ENCODE results near the gene TANGO6. TPM values are rescaled to one million over a fixed set of nuclear protein-coding genes. Genes with fewer than 3 reads are reported as not detected.
"Not testable (repeated sequence)": the region's sequence is repeated elsewhere in the genome, so short reads cannot be mapped to it uniquely, and the experiment has no call there.

TANGO6 gene
- total RNA-seq, 1 experiment from 2014 or later = 19.9 TPM

DNA sequence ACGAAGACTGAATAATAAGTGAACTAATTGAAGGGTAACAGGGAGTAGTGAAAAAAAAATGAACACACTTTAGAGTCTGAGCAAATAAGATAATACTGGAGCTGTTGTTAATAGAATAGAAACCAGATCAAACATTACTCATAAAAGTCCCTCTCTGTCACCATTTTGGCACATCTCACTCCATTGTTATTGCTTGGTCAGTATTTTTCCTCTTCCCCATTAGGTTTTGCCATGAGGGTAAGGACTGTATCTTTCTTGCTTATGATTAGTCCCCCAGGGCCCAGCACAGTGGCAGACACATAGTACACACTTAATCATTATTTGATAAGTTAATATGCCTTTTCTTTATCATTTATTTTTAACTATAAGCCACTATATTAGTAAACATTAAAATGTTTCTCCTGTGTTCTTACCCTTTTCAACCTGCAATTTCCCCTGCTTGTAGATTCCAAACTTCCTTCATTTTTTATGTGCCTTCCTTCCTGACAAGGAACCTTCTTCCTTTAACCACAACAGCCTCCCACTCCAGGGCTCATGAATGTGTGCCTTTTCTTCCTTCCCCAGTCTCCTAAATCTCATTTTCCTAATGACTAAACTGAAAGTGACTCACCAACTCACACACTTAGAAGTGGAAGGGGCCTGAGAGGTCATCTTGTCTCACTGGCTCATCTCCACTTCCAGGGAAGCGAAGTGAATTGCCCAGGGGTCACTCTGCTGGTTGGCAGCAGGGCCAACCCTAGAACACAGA lies 173.9 kb downstream of the TANGO6 start:
- in situ Hi-C loops (cut with HindIII; ENCODE audit: low pct_unique_long_range_greater_than_20kb, low sequenced_read_pairs) = no loop called here
- DNase-seq (ENCODE audit: low read depth, low spot score) = peak; percentile 85

DNA sequence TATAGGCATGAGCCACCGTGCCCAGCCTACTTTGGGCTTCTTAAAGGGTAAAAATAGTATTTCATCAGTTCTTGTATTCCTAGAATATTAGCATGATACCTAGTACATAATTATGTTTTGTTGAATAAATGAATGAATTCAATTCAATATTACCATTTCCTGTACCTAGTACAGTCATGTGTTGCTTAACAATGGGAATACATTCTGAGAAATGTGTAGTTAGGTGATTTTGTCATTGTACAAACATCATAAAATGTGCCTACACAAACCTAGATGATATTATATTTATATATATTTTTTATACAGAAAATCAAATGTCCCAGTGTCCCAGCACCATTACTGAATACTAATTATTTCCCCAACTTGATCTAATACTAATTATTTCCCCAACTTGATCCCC lies 176.5 kb downstream of the TANGO6 start:
- in situ Hi-C loops (cut with HindIII; ENCODE audit: low pct_unique_long_range_greater_than_20kb, low sequenced_read_pairs) = no loop called here

DNA sequence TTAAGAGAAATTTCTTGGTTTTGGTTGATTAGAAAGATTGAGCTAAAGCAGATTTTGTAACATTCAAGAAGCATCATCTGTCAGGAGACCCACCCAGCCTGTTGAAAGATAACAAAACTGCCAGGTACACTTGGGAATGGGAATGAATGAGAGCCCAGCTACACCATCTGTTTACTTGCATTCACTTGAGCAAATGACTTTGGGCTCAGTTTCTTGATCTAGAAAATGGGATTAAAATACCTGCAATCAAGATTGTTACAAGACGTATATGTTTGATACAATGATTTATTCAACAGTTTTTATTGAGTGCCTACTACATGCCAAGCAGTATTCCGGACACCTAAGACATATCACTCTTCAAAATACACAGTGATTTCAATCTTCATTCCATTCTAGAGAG lies 185.8 kb downstream of the TANGO6 start:
- no peak for DNase-seq (ENCODE audit: low read depth, low spot score)
- in situ Hi-C loops (cut with HindIII; ENCODE audit: low pct_unique_long_range_greater_than_20kb, low sequenced_read_pairs) = no loop called here

More for the DNA sequence above, 176.5 kb downstream of the TANGO6 start:
- DNase-seq (ENCODE audit: low read depth, low spot score) = no peak

DNA sequence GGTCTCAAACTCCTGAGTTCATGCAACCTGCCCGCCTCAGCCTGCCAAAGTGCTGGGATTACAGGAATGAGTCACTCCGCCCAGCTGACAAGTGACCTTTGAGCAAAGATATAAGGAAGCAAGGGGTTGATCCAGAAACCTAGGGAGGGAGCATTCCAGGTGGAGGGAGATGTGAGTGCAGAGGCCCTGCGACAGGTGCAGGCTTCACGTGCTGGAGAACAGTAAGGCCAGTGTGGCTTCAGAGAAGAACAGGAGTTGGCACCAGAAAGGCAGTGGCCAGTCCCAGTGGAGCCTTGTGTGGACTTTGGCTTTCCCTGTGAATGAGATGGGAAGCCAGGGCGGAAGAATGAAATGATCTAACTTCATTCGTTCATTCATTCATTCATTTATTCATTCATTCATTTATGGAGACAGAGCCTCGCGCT lies 188.6 kb downstream of the TANGO6 start:
- no peak for DNase-seq (ENCODE audit: low read depth, low spot score)
- in situ Hi-C loops (cut with HindIII; ENCODE audit: low pct_unique_long_range_greater_than_20kb, low sequenced_read_pairs) = no loop called here

DNA sequence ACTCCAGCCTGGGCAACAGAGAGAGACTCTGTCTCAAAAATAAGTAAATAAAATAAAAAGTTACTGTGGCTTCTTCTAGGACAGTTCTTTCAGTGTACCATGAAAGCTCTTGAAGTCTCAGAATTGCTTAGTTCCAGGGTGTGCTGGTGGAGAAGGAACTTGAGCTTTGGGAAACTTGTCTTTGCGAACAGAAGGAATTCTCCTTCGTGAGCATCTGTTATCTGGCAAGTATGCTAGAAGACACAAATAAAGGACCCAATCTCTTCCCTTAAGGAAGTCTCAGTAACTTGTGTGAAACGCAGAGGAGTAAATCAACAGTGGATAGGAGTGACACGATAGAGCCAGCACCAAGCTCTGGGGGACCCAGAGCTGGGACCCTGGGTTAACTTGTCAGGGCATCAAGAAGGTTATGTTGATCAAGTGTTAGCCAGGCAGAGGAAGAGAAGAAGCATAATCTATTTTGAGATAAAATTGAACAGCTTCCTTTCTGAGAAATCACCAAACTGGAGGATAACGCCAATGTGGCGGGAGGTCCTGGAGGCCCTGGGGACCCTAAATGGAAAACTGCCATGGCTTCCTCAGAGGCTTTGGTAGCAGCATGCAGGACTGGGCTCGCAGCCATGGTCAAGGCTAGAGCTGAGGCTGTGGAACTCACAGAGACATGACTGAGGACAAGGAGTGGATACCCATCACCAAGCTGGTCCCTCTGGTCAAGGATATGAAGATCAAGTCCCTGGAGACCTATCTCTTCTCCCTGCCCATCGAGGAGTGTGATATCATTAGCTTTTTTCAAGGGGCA lies 190.0 kb downstream of the TANGO6 start:
- in situ Hi-C loops (cut with HindIII; ENCODE audit: low pct_unique_long_range_greater_than_20kb, low sequenced_read_pairs) = no loop called here
- no peak for DNase-seq (ENCODE audit: low read depth, low spot score)

DNA sequence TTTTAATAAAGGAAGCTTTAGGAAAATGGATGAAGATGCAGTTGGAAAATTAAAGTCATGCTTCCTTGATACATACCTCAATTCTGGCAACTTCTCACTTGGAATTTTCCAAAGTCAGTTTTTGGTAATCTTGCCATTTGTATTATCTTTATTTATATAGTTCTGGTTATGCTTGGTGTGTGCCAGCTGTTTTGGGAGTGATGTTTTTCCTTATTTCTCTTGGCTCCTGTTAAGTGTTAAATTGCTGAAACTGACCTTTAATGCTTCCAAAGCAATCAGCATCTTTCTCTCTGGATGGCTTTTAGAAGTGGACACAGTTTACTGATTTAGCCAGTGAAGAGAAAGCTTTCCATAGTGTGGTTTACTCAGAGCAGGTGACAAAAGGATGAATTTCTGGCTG lies 192.0 kb downstream of the TANGO6 start:
- DNase-seq (ENCODE audit: low read depth, low spot score) = no peak
- in situ Hi-C loops (cut with HindIII; ENCODE audit: low pct_unique_long_range_greater_than_20kb, low sequenced_read_pairs) = no loop called here

DNA sequence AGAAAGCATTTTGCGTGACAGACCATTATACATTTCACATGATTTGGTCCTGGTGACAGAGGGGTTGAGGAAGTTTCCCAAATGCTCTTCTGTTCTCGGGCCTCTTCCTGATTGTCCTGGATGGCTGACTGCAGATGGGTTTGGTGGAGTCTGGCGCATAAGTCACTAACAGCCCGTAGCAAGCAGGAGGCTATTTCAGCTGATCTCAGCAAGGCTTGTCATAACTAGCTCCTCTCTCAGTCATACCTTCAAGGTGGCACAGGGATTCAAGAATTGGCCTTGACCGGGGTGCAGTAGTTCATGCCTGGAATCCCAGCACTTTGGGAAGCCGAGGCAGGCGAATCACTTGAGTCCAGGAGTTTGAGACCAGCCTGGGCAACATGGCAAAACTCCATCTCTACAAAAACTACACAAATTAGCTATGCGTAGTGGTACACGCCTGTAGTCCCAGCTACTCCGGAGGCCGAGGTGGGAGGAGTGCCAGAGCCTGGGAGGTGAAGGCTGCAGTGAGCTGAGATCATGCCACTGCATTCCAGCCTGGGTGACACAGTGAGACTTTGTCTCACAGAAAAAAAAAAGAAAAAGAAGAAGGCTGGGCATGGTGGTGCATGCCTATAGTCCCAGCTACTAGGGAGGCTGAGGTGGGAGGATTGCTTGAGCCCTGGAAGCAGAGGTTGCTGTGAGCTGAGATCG lies 193.2 kb downstream of the TANGO6 start:
- in situ Hi-C loops (cut with HindIII; ENCODE audit: low pct_unique_long_range_greater_than_20kb, low sequenced_read_pairs) = no loop called here
- DNase-seq (ENCODE audit: low read depth, low spot score) = no peak

DNA sequence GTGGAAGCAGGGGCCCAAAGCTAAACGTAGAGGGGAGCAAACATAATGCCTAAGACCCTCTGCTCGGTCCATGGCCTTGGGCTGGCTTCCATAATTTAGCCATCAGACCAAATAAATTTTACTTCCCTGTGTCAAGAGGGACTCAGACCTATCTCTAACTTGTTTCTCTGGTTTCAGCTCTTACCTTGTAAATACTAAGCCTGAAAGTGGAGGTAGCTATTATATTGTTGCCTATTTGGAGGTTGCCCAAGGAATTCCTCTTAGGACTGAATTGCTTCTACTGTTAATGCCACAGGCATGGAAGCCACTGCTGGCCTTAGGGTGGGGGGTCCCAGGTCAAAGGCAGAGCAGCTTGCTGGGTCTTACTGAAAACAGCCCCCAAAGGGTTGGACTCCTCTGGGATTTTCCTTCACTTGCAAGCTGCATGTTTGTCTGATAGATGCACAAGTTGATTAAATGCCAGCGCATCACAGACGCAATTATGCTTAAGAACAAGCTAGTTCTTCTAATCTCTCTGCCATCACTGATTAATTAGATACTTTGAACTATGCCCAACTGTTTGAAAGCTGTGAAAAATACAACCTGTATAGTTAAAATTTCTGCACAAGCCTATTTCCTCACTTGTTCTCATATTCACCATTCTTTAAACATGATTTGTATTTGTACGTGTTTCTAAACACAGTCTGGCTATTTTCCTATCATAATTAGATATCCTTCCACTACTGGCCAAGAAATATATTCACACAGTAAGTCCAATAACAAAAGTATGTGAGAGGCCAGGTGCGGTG lies 194.2 kb downstream of the TANGO6 start:
- in situ Hi-C loops (cut with HindIII; ENCODE audit: low pct_unique_long_range_greater_than_20kb, low sequenced_read_pairs) = no loop called here

DNA sequence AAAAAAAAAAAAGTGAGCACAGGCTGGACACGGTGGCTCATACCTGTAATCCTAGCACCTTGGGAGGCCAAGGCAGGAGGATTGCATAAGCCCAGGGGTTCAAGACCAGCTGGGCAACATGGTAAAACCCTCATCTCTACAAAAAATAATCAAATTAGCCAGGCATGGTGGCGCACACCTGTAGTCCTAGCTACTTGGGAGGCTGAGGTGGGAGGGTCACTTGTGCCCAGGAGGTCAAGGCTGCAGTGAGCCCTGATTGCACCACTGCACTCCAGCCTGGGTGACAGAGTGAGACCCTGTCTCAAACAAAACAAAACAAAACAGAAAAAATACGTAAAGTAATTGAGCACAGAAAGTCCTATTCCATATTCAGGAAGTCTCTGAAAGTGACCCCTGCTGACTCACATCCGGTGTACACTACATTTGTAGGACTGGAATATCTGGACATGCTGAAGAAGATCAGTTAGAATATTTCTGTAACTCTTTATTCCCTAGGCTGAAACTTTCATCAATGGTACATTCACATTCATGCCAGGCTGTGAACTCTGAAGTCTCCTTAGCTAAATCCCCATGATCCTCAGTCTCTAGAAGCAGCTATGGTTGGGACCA lies 196.1 kb downstream of the TANGO6 start:
- no peak for DNase-seq (ENCODE audit: low read depth, low spot score)
- in situ Hi-C loops (cut with HindIII; ENCODE audit: low pct_unique_long_range_greater_than_20kb, low sequenced_read_pairs) = no loop called here

More for the DNA sequence above, 194.2 kb downstream of the TANGO6 start:
- no peak for DNase-seq (ENCODE audit: low read depth, low spot score)

DNA sequence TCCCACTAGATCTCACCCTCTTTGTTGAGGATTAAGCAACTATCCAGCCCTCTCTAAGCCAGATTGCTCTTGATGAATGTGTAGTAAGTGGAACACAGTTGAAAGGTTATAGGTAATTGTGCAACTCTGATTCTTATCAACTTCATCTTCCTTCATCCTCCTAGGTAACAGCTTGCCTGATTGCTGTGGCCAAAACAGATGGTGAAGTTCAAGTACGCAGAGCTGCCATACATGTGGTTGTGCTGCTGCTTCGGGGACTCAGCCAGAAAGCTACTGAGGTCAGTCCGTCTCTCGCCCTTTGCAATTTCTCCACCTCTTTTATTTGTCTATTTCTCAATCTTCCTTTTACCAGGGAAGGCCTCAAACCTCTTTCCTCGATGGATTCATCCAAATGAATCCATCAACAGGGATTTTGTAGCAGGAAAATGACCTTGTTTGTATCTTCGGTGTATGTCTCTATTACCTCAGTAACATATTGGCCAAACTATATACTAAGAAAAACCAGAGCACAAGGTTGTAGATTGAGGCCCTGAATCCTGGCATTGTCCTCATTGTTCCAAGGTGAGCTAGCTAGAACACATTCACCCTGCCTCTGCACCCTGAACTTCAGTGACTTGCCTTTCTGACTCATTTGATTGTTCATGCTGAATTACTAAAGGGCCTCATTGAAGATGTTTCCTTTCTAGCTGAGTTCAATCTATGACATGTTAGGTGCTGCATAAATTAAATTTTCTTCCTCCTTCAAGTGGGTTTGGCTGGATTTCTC lies 197.0 kb downstream of the TANGO6 start:
- in situ Hi-C loops (cut with HindIII; ENCODE audit: low pct_unique_long_range_greater_than_20kb, low sequenced_read_pairs) = no loop called here
- DNase-seq (ENCODE audit: low read depth, low spot score) = no peak

DNA sequence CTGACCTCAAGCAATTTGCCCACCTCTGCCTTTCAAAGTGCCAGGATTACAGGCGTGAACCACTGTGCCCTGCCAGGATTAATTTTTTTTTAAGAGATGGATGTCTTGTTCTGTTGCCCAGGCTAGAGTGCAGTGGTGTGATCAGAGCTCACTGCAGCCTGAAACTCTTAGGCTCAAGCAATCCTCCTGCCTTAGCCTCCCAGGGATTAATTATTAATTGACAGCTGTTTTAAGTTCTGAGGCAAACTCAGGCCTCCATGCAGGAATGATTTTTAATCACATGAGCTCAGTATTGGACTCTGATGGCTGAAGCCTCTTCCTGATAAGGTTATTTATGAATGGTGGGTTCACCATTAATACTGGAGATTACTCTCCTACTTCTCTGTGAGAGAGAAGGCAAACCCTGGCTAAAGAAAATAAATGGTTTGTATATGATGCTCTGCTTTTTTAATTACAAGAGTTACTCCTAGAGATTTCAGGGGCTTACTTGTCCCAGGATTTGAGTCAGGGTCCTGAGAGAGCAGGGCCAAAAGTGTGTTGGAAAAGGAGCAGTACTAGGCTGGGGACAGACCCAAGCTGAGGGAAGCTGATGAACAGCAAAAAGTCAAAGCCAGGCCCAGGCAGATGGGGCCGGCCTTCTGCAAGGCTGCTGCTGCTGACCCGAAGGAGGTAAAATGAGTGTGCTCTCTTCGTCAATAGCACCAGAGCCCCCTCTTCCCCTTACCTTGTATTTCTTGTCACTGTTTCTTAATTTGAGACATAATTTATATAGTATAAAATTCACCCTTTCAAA lies 205.2 kb downstream of the TANGO6 start:
- in situ Hi-C loops (cut with HindIII; ENCODE audit: low pct_unique_long_range_greater_than_20kb, low sequenced_read_pairs) = no loop called here
- no peak for DNase-seq (ENCODE audit: low read depth, low spot score)

DNA sequence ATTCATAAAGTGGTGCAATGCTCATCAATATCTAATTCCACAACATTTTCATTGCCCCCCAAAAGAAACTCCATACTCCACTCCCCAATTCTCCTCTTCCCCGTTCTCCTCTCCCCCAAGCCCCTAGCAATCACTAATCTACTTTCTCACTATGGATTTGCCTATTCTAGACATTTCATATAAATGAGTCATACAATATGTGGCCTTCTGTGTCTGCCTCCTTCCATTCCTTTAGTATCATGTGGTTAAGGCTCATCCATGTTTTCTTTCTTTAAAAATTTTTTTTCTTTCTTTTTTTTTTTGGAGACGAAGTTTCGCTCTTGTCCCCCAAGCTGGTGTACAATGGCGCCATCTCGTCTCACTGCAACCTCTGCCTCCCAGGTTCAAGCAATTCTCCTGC lies 205.8 kb downstream of the TANGO6 start:
- peak; percentile 8 for DNase-seq (ENCODE audit: low read depth, low spot score)
- in situ Hi-C loops (cut with HindIII; ENCODE audit: low pct_unique_long_range_greater_than_20kb, low sequenced_read_pairs) = no loop called here

DNA sequence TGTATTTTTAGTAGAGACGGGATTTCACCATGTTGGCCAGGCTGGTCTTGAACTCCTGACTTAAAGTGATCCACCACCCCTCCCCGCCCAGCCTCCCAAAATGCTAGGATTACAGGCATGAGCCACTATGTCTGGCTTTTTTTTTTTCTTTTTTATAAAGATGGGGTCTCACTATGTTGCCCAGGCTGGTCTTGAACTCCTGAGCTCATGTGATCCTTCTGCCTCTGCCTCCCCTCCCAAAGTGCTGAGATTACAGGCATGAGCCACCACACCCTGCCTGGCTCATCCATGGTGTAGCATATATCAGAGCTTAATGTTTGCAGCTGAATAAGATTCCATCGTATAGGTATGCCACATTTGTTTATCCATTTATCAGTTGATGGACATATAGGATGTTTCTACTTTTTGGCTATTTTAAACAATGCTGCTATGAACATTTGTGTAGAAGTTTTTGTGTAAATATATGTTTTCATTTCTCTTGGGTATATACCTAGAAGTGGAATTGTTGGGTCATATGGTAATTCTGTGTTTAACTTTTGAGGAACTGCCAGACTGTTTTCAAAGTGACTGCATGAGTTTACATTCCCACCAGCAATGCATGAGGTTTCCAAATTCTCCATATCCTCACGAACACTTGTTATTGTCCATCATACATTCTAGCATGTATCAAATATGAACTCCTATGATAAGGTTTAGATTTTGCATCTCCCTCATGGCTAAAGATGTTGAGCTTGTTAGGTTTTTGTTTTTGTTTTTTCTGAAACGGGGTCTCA lies 206.5 kb downstream of the TANGO6 start:
- DNase-seq (ENCODE audit: low read depth, low spot score) = no peak
- in situ Hi-C loops (cut with HindIII; ENCODE audit: low pct_unique_long_range_greater_than_20kb, low sequenced_read_pairs) = no loop called here

DNA sequence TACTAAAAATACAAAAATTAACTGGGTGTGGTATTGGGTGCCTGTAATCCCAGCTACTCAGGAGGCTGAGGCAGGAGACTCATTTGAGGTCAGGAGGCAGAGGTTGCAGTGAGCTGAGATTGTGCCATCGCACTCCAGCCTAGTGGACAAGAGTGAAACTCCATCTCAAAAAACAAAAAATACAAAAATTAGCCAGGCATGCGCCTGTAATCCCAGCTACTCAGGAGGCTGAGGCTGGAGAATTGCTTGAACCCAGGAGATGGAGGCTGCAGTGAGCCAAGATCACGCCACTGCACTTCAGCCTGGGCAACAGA lies 208.1 kb downstream of the TANGO6 start:
- DNase-seq (ENCODE audit: low read depth, low spot score); in situ Hi-C loops (cut with HindIII; ENCODE audit: low pct_unique_long_range_greater_than_20kb, low sequenced_read_pairs): not testable (repeated sequence)

DNA sequence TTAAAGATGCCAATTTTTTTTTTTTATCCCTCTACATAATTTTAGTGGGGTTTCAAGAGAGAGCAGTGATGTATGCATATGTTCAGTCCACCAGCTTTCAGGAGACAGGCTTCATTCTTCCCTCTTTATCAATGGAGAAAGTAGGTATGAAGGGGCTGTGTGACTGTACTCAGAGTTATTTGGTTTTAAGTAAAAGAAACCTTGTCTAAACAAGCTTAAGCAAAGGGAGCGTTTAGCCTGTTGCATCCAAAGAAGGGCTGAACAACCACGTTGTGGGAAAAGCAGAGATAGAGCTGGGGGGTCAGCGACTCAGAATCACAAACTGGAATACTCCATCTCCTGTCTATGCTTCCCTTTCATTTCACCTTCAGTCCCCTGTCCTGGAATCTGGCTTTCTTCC lies 211.7 kb downstream of the TANGO6 start:
- in situ Hi-C loops (cut with HindIII; ENCODE audit: low pct_unique_long_range_greater_than_20kb, low sequenced_read_pairs) = no loop called here
- no peak for DNase-seq (ENCODE audit: low read depth, low spot score)

All from SK-MEL-5 (cell line).